ENCODE results near the gene SLC25A10. TPM values are rescaled to one million over a fixed set of nuclear protein-coding genes. Genes with fewer than 3 reads are reported as not detected.

SLC25A10 gene
- total RNA-seq: 11.8 and 12.3 TPM in 2 replicates

GRCh38 chr17:81711814-81712467 is at the start of gene SLC25A10:
SLC25A10 (plus strand) TSS chr17:81712284; CDS start chr17:81712427, 143 bp downstream.

GRCh38 chr17:81666342-81667191 is 45.5 kb upstream of the SLC25A10 start, which contains the start of the genes CCDC137 and OXLD1:
CCDC137 (plus strand) TSS chr17:81666737; CDS start chr17:81666767, 30 bp downstream.
OXLD1 (minus strand) TSS chr17:81666605; CDS start chr17:81666577, 28 bp downstream.

GRCh38 chr17:81683584-81684441 is 28.3 kb upstream of the SLC25A10 start, which contains the start of the genes ARL16 and HGS:
ARL16 (minus strand) TSS chr17:81683797; CDS start chr17:81683753, 44 bp downstream.
HGS (plus strand) TSS chr17:81684011; CDS start chr17:81684067, 56 bp downstream.

GRCh38 chr17:81702934-81703746 is 8.9 kb upstream of the SLC25A10 start, which contains the start of gene MRPL12:
MRPL12 (plus strand) TSS chr17:81703367; CDS start chr17:81703502, 135 bp downstream.

Other genes with a start within 250 kb of the SLC25A10 start
- 7,251 and 10,875 TPM in 2 replicates for gene ACTG1, start 199.5 kb upstream of the SLC25A10 start, total RNA-seq
- 1.6 TPM in 1 of 2 replicates, not detected in the other for gene FSCN2, start 183.9 kb upstream of the SLC25A10 start, total RNA-seq
- 25.3 and 34.7 TPM in 2 replicates for gene FAAP100, start 159.9 kb upstream of the SLC25A10 start, total RNA-seq
- 47.5 and 50.4 TPM in 2 replicates for gene NPLOC4, start 75.2 kb upstream of the SLC25A10 start, total RNA-seq
- 0.49 and 0.72 TPM in 2 replicates for gene TSPAN10, start 75.1 kb upstream of the SLC25A10 start, total RNA-seq
- gene PDE6G, start 55.7 kb upstream of the SLC25A10 start, total RNA-seq: not detected in 2 replicates
- 52.0 and 55.6 TPM in 2 replicates for gene OXLD1, start 45.7 kb upstream of the SLC25A10 start, total RNA-seq
- 10.9 and 30.5 TPM in 2 replicates for gene CCDC137, start 45.5 kb upstream of the SLC25A10 start, total RNA-seq
- 41.5 and 45.0 TPM in 2 replicates for gene ARL16, start 28.5 kb upstream of the SLC25A10 start, total RNA-seq
- 74.9 and 84.9 TPM in 2 replicates for gene HGS, start 28.3 kb upstream of the SLC25A10 start, total RNA-seq
- gene MRPL12, start 8.9 kb upstream of the SLC25A10 start, total RNA-seq: 45.7 and 65.5 TPM in 2 replicates
- gene GCGR, start 91.9 kb downstream of the SLC25A10 start, total RNA-seq: not detected in 2 replicates
- 79.1 and 107 TPM in 2 replicates for gene MCRIP1, start 121.0 kb downstream of the SLC25A10 start, total RNA-seq
- not detected in 2 replicates for gene PPP1R27, start 122.8 kb downstream of the SLC25A10 start, total RNA-seq
- gene P4HB, start 148.3 kb downstream of the SLC25A10 start, total RNA-seq: 3,334 and 3,459 TPM in 2 replicates
- gene ARHGDIA, start 159.1 kb downstream of the SLC25A10 start, total RNA-seq: 303 and 339 TPM in 2 replicates
- gene ALYREF, start 179.3 kb downstream of the SLC25A10 start, total RNA-seq: 55.6 and 108 TPM in 2 replicates
- gene ANAPC11, start 179.4 kb downstream of the SLC25A10 start, total RNA-seq: 195 and 225 TPM in 2 replicates
- 6.6 TPM in 1 of 2 replicates, not detected in the other for gene NPB, start 190.0 kb downstream of the SLC25A10 start, total RNA-seq
- gene PCYT2, start 199.1 kb downstream of the SLC25A10 start, total RNA-seq: 28.3 and 50.5 TPM in 2 replicates
- gene SIRT7, start 205.9 kb downstream of the SLC25A10 start, total RNA-seq: 13.1 and 14.3 TPM in 2 replicates
- 12.8 and 18.1 TPM in 2 replicates for gene MAFG, start 215.5 kb downstream of the SLC25A10 start, total RNA-seq
- gene PYCR1, start 225.0 kb downstream of the SLC25A10 start, total RNA-seq: 155 and 219 TPM in 2 replicates
- gene MYADML2, start 234.9 kb downstream of the SLC25A10 start, total RNA-seq: not detected in 2 replicates
- gene NOTUM, start 248.9 kb downstream of the SLC25A10 start, total RNA-seq: not detected in 2 replicates